Small intestine (tissue), 7 donors: ENCODE measurements around the gene YOD1. TPM values are rescaled to one million over a fixed set of nuclear protein-coding genes. Genes with fewer than 3 reads are reported as not detected.

Source experiments
- DNase-seq, 2 donors: peaks; one replicate each; pipeline versions ENCODE4 v3.0.0 to v3.0.0-alpha.2; 2013
- FAIRE-seq: peaks from 2 replicates; lab custom pipeline; 2012; peaks lifted over from hg19 to GRCh38; lab: Jason Lieb, UNC
- H3K27ac ChIP-seq, 3 donors: one replicate each; pipeline ENCODE4 v1.5.1; 2013; ENCODE audit warnings: low read length in 2 of 3, mild to moderate bottlenecking in 2 of 3, control low read depth in 1 of 3, inconsistent platforms in 1 of 3, low read depth in 1 of 3, moderate library complexity in 1 of 3
- H3K27me3 ChIP-seq, 3 donors: one replicate each; pipeline ENCODE4 v1.6.1; 2013; ENCODE audit warnings: low read length in 3 of 3, inconsistent platforms in 1 of 3; ENCODE audit not compliant: control insufficient read depth in 3 of 3, insufficient read depth in 3 of 3
- H3K36me3 ChIP-seq, 3 donors: one replicate each; pipeline ENCODE4 v1.6.1; 2013; ENCODE audit warnings: low read length in 3 of 3, inconsistent platforms in 1 of 3, low read depth in 1 of 3, mild to moderate bottlenecking in 1 of 3, moderate library complexity in 1 of 3; ENCODE audit not compliant: control insufficient read depth in 3 of 3, insufficient read depth in 2 of 3
- H3K4me1 ChIP-seq, 3 donors: one replicate each; pipeline ENCODE4 v1.6.1; 2013; ENCODE audit warnings: low read length in 2 of 3, inconsistent platforms in 1 of 3, low read depth in 1 of 3, mild to moderate bottlenecking in 1 of 3, moderate library complexity in 1 of 3; ENCODE audit not compliant: control insufficient read depth in 3 of 3, insufficient read depth in 2 of 3
- H3K4me3 ChIP-seq, 3 donors: one replicate each; pipeline ENCODE4 v1.5.1; 2013; ENCODE audit warnings: low read length in 3 of 3, control low read depth in 1 of 3, inconsistent platforms in 1 of 3, low read depth in 1 of 3, mild to moderate bottlenecking in 1 of 3, moderate library complexity in 1 of 3
- H3K9me3 ChIP-seq, 2 donors: one replicate each; pipeline ENCODE4 v1.6.1; 2013; ENCODE audit warnings: low read depth in 1 of 2, low read length in 1 of 2; ENCODE audit not compliant: control insufficient read depth in 2 of 2, insufficient read depth in 1 of 2
- WGBS, 3 donors: extraction: QIAGEN DNeasy Blood & Tissue Kit; methylation state at CpG; one replicate each; pipeline ENCODE4 v1.1.7; 2013; 5-methylcytosine and 5-hydroxymethylcytosine counted together
- polyA plus RNA-seq, 4 donors: library from polyadenylated mRNA; stranded (reverse) in 3 of 4; unstranded in 1 of 4; fragments of 200-250 nt in 3 of 4; fragments of 120-200 nt in 1 of 4; gene quantifications; one replicate each; pipeline versions ENCODE4 v1.2.1 to v1.2.3, GENCODE V29; 2013
- donor health status: healthy with polysubstance abuse.
- donor health status: control.
- donor health status: control.
- donor health status: Bipolar disorder and iron deficiency.
- donor health status: healthy.

YOD1 gene
- polyA plus RNA-seq, 4 donors, result 1.9 to 8.4 (median 2.7) TPM

DNA sequence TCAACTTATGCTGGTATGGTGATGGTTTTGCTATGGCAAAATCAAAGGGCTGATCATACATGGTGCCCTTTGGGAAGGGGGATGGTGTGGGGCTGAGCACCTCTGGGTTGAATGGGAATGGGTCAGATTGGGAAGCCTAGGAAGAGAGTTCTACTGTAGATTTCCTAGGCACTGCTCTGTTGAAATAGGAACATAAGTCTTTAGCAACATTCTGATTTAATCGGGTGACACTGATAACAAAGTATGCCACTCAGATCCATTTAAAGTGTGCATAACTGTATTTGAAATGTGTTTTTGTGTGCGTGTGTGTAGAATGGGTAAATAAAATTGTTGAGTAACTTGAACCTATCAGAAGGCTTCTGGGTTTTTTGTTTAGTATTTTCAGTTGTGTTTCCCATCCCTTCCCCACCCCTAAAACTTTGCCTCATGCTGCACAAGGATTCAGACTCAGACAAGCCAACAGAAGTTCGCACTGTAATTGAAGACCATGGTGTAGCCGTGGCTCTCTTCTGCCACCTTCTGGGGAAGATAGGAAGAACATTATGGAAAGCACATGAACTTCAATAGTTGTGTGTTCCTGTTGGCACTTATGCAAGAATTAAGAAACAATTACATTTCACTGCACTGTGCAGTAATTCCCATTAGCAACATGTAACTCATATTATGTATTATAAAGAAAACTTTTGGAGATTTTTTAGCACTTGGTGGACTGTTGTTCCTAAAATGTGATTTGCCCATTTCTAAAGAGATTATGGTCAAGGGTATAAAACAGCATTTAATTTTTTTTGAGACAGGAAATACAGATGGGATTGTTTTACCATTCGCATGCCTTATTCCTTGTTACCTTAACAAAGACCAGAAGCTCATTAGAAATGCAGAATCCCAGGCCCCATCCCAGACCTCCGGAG lies 26.7 kb upstream of the YOD1 start:
- H3K4me3 ChIP-seq, result no peak overlapping the region
- H3K4me1 ChIP-seq, result peaks cover 0 to 5% (median 0%) of the 10 kb centered on the region in 3 donors
- peak; percentile 90 to 92 for DNase-seq
- peaks cover 6 to 20% (median 14%) of the 10 kb centered on the region in 3 donors for H3K36me3 ChIP-seq
- peak overlapping the region in 1 of 3 donors; percentile 20 for H3K27ac ChIP-seq
- WGBS, 3 donors, result 34 to 45% (median 40%) methylated on average over 6 of the region's 6 CpGs
- no peak for FAIRE-seq
- no peaks in the 10 kb centered on the region for H3K27me3 ChIP-seq
- no peaks in the 10 kb centered on the region for H3K9me3 ChIP-seq

GRCh38 chr1:207077012-207077411 lies 26.0 kb upstream of the YOD1 start:
- FAIRE-seq, result no peak
- Histone ChIP-seq H3K27ac (no peak overlapping the region), H3K4me3 (no peak overlapping the region), H3K36me3 (peaks cover 6 to 27% (median 14%) of the 10 kb centered on the region in 3 donors), H3K27me3 (no peaks in the 10 kb centered on the region), H3K4me1 (peaks cover 0 to 5% (median 0%) of the 10 kb centered on the region in 3 donors), H3K9me3 (no peaks in the 10 kb centered on the region)
- DNase-seq, result no peak
- 89 to 97% (median 93%) methylated on average over 1 of the region's 1 CpG for WGBS, 3 donors

DNA sequence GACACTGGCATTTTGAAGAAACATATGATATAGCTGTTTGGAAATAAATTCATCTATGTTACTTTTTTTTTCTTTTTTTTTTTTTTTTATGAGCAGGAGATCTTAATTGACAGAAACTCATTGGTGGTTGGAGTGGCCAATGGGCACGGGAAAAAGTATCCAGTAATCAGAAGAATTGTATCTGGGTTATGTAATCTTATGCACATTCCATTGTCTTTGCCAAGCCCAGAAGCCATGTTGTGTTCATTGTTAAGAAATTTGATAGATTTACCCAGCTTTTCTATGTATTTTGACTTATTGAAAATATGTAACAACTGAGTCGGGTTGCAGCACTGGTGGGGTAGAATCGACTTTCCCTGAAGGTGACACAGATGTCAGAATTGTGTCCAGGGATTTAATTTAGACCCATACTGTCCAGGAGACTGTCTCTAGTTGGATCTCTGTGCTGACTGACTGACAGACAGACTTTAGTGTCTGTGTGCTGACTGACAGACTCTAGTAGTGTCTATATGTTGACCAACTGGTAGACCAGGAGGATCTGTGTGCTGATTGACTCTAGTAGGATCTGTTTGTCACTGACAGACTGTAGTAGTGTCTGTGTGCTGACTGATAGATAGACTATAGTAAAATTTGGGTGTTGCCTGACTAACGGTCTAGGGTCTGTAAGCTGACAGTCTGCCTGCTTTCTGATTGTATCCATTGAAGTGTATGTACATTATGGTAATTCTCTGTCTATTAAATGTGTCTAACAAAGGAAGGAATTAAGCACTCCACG lies 25.4 kb upstream of the YOD1 start:
- DNase-seq, result no peak
- Histone ChIP-seq H3K36me3 (peaks cover 6 to 30% (median 15%) of the 10 kb centered on the region in 3 donors), H3K9me3 (no peaks in the 10 kb centered on the region), H3K27me3 (no peaks in the 10 kb centered on the region), H3K27ac (no peak overlapping the region), H3K4me3 (no peak overlapping the region), H3K4me1 (peaks cover 0 to 5% (median 0%) of the 10 kb centered on the region in 3 donors)
- no peak for FAIRE-seq
- 55 to 69% (median 63%) methylated on average over 5 of the region's 5 CpGs for WGBS, 3 donors

DNA sequence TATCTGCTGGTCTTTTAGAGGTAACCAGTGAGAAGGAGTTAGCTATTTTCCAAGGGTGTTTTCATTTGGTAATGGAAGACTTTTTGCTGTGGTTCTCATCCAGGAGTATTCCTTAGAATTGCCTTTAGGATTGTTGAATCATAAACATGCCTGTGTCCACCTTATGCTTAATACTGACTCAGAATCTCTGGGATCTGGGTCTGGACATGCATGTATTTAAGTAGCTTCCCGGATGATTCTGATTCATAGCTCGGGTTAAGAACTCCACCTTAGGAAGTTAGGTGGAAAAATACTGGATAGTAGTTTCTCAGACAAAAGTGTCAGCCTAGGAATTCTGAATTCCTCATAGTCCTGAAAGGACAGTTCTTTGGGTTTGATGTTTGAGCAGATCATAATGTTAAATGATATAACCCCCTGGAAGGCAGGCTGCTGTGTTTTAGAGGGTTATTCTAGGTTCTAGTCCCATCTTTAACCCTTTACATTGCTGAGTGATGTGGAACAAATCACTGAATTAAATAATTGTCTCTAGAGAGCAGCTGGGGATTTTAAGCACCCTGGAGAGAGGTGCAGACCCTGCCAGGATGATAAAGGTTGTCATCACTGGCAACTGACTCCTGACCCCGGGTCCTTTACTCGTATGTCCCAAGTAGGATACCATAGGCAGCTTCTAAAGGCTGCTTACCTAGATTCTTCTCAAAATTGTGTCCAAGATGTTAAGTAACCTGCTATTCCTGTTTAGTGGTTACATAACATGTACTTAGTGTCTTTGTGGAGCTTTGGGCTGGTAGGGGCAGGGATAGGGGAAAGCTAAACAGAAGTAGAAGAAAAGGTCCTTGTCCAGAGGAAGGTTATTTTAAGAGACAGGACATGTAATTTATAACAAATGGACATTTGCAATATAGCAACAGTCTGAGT lies 23.2 kb upstream of the YOD1 start:
- H3K27me3 ChIP-seq, result no peaks in the 10 kb centered on the region
- H3K27ac ChIP-seq, result no peak overlapping the region
- DNase-seq (no peak), FAIRE-seq (no peak)
- H3K4me1 ChIP-seq, result peaks cover 0 to 5% (median 0%) of the 10 kb centered on the region in 3 donors
- H3K4me3 ChIP-seq, result no peak overlapping the region
- WGBS, 3 donors, result 76 to 86% (median 84%) methylated on average over 4 of the region's 4 CpGs
- peaks cover 6 to 34% (median 24%) of the 10 kb centered on the region in 3 donors for H3K36me3 ChIP-seq
- H3K9me3 ChIP-seq, result no peaks in the 10 kb centered on the region

DNA sequence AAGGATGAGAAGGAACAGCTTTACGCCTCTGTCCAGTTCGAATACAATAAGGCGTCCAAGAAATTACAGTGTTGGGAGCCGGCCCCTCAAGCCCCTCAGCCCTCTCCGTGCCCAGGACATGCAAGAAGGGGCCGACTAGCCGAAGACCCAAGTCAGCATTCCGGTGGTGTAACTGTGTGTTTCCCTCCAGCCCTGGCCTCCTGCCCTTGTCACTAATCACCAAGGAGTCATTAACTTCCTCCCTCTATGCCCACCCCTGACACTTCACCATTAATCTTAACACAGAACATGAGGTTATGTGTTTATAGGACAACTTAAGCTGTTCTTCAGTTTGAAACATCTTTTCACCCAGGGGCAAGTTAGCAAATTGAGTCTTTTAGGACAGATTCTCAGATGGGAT lies 21.2 kb upstream of the YOD1 start:
- no peak overlapping the region for H3K27ac ChIP-seq
- FAIRE-seq (no peak), DNase-seq (no peak)
- H3K27me3 ChIP-seq, result no peaks in the 10 kb centered on the region
- H3K36me3 ChIP-seq, result peaks cover 9 to 39% (median 19%) of the 10 kb centered on the region in 3 donors
- peaks cover 0 to 16% (median 0%) of the 10 kb centered on the region in 3 donors for H3K4me1 ChIP-seq
- 85 to 95% (median 88%) methylated on average over 8 of the region's 8 CpGs for WGBS, 3 donors
- no peak overlapping the region for H3K4me3 ChIP-seq
- H3K9me3 ChIP-seq, result no peaks in the 10 kb centered on the region

DNA sequence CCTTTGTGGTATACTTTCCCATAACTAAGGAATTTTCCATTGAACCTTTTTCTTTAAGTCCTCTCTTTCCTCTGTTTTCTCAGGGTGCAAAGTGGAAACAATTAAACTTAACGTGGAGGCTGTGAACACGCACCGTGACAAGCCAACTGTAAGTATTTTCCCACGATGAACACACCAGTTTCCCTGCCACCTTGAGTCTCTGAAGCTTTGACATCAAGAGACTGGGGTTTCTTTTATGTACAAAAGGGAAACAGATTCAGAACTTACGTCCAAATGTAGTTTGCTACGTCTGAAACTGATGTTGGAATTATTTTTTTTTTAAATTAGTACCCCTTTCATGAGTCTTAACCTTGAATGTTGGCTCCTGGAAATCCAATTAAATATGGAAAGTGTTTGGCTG lies 20.4 kb upstream of the YOD1 start:
- Histone ChIP-seq H3K4me1 (peaks cover 0 to 23% (median 2%) of the 10 kb centered on the region in 3 donors), H3K9me3 (no peaks in the 10 kb centered on the region), H3K36me3 (peaks cover 9 to 44% (median 19%) of the 10 kb centered on the region in 3 donors), H3K27ac (no peak overlapping the region), H3K4me3 (no peak overlapping the region), H3K27me3 (no peaks in the 10 kb centered on the region)
- FAIRE-seq (no peak), DNase-seq (no peak)
- WGBS, 3 donors, result 77 to 90% (median 79%) methylated on average over 6 of the region's 6 CpGs

DNA sequence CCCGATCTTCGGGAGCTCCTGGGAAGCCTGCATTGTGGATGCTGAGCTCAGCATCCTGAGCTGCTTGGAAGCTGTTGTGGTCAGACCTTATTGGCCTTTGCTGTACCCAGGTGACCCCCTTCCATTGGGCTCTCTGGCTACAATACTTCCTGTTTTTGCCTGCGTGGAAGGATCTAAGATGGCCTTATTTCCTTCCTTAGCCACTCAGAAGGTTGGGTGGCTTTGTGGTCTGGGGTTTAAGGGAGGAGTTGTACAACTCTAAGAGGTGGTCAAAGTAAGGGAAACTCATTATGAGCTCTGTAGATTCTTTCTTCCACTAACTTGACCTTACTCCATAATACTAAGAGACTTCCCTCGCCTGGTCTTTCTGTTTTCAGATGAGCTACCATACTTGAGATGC lies 19.8 kb upstream of the YOD1 start:
- 84 to 87% (median 84%) methylated on average over 4 of the region's 4 CpGs for WGBS, 3 donors
- H3K27ac ChIP-seq, result no peak overlapping the region
- H3K27me3 ChIP-seq, result no peaks in the 10 kb centered on the region
- peaks cover 6 to 44% (median 19%) of the 10 kb centered on the region in 3 donors for H3K36me3 ChIP-seq
- DNase-seq (no peak), FAIRE-seq (no peak)
- H3K4me1 ChIP-seq, result peaks cover 0 to 28% (median 2%) of the 10 kb centered on the region in 3 donors
- no peak overlapping the region for H3K4me3 ChIP-seq
- H3K9me3 ChIP-seq, result no peaks in the 10 kb centered on the region
